Vagina (tissue), 2 donors: ENCODE data around the gene CD300H. TPM values are rescaled to one million over a fixed set of nuclear protein-coding genes. Genes with fewer than 3 reads are reported as not detected.
"Not testable (repeated sequence)": the region's sequence is repeated elsewhere in the genome, so short reads cannot be mapped to it uniquely, and the experiment has no call there.

Source experiments
- DNase-seq, 2 donors: peaks; one replicate each; pipeline ENCODE4 v3.0.0-alpha.2; 2017; ENCODE audit errors: extremely low spot score in 2 of 2
- H3K27ac ChIP-seq: fragments of 200-600 bp; sonication (generic); one replicate; pipeline ENCODE4 v1.5.1; 2019
- H3K27me3 ChIP-seq: fragments of 200-600 bp; sonication (generic); one replicate; pipeline ENCODE4 v1.5.1; 2019
- H3K36me3 ChIP-seq, 2 donors: fragments of 200-600 bp; sonication (generic); one replicate each; pipeline ENCODE4 v1.5.1; 2017 to 2019
- H3K4me1 ChIP-seq: fragments of 200-600 bp; sonication (generic); one replicate; pipeline ENCODE4 v1.5.1; 2019
- H3K4me3 ChIP-seq, 2 donors: fragments of 200-600 bp; sonication (generic); 1 replicate in 1 of 2; 2 replicates in 1 of 2; pipeline ENCODE4 v1.5.1; 2016 to 2019
- H3K9me3 ChIP-seq: fragments of 200-600 bp; sonication (generic); one replicate; pipeline ENCODE4 v1.5.1; 2019
- POLR2A ChIP-seq, 2 donors: fragments of 450-650 bp; IDR thresholded peaks; one replicate each; pipeline ENCODE4 v1.6.1; 2017; ENCODE audit warnings: antibody characterized with exemption in 2 of 2, mild to moderate bottlenecking in 2 of 2, moderate library complexity in 2 of 2
- POLR2AphosphoS5 ChIP-seq, 2 donors: sonication (generic); formaldehyde crosslinking; IDR thresholded peaks; one replicate each; pipeline ENCODE4 v1.9.0; 2017; ENCODE audit warnings: antibody characterized with exemption in 2 of 2, mild to moderate bottlenecking in 2 of 2, low read depth in 1 of 2; ENCODE audit not compliant: insufficient read depth in 1 of 2
- intact Hi-C: fragments of 100-400 bp; cut with DNase I; formaldehyde crosslinking; loops from one replicate; pipeline ENCODE4 v1.15.1; 2023
- total RNA-seq: library from RNA; depleted of rRNA; stranded (reverse); fragments of >200 nt; gene quantifications from one replicate; pipeline ENCODE4 v1.2.3, GENCODE V29; 2016
- TF ChIP-seq, protein P1 (sequence below), 3 experiments: fragments of 450-650 bp in 2 of 3; fragments of 200-600 bp in 1 of 3; sonication (generic) in 1 of 3; IDR thresholded peaks; one replicate each; pipeline ENCODE4 v1.5.1; 2017 to 2019; ENCODE audit warnings: antibody characterized with exemption in 3 of 3, mild to moderate bottlenecking in 2 of 3, moderate library complexity in 2 of 3

CD300H gene
- total RNA-seq, 1 donor from 2014 or later, result not detected

DNA sequence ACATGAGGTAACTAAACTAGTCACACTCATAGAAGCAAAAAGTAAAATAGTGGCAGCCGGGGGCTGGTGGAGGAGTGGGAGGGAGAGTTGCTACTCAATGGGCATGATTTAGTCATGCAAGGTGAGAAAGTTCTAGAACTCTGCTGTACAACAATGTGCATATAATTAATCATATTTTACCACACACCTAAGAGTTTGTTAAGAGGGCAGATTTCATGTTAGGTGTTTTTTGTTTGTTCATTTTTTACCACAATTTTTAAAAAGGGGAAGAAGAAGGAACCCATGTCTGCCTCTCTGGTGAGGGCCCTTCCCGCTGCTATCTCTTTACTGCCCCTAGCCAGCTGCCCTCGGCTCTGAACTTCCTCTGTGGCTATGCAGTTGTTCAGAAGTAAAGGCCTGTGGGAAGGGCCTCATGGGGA, 47.3 kb downstream of the CD300H start:
- intact Hi-C loops, result no loop called here
- Histone ChIP-seq H3K27me3 (no peaks in the 10 kb centered on the region), H3K4me1 (no peaks in the 10 kb centered on the region), H3K27ac (no peak overlapping the region), H3K4me3 (no peak overlapping the region), H3K36me3 (no peaks in the 10 kb centered on the region), H3K9me3 (no peaks in the 10 kb centered on the region)
- no peak for DNase-seq
- TF ChIP-seq POLR2AphosphoS5 (IDR thresholded peaks at IDR 0.05; ENCODE audit: insufficient read depth in 1 of 2, low read depth in 1 of 2), result no peak
- TF ChIP-seq, protein P1, sequence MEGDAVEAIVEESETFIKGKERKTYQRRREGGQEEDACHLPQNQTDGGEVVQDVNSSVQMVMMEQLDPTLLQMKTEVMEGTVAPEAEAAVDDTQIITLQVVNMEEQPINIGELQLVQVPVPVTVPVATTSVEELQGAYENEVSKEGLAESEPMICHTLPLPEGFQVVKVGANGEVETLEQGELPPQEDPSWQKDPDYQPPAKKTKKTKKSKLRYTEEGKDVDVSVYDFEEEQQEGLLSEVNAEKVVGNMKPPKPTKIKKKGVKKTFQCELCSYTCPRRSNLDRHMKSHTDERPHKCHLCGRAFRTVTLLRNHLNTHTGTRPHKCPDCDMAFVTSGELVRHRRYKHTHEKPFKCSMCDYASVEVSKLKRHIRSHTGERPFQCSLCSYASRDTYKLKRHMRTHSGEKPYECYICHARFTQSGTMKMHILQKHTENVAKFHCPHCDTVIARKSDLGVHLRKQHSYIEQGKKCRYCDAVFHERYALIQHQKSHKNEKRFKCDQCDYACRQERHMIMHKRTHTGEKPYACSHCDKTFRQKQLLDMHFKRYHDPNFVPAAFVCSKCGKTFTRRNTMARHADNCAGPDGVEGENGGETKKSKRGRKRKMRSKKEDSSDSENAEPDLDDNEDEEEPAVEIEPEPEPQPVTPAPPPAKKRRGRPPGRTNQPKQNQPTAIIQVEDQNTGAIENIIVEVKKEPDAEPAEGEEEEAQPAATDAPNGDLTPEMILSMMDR (IDR thresholded peaks at IDR 0.05), result no peak
- TF ChIP-seq POLR2A (IDR thresholded peaks at IDR 0.05), result no peak

DNA sequence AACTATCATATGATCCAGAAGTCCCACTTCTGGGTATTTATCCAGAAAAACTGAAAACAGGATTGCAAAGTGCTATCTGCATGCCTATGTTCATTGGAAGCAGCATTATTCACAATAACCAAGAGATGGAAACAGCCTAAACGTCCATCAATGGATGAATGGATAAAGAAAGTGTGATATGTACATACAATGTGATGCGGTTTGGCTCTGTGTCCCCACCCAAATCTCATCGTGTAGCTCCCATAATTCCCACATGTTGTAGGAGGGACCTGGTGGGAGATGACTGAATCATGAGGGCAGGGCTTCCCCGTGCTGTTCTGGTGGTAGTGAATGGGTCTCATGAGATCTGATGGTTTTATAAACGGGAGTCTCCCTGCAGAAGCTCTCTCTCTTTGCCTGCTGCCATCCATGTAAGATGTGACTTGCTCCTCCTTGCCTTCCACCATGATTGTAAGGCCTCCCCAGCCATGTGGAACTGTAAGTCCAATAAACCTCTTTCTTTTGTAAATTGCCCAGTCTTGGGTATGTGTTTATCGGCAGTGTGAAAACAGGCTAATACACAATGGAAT, 48.8 kb downstream of the CD300H start:
- H3K9me3 ChIP-seq, H3K27ac ChIP-seq, H3K27me3 ChIP-seq, H3K4me1 ChIP-seq, H3K36me3 ChIP-seq, intact Hi-C loops, DNase-seq, H3K4me3 ChIP-seq: not testable (repeated sequence)

DNA sequence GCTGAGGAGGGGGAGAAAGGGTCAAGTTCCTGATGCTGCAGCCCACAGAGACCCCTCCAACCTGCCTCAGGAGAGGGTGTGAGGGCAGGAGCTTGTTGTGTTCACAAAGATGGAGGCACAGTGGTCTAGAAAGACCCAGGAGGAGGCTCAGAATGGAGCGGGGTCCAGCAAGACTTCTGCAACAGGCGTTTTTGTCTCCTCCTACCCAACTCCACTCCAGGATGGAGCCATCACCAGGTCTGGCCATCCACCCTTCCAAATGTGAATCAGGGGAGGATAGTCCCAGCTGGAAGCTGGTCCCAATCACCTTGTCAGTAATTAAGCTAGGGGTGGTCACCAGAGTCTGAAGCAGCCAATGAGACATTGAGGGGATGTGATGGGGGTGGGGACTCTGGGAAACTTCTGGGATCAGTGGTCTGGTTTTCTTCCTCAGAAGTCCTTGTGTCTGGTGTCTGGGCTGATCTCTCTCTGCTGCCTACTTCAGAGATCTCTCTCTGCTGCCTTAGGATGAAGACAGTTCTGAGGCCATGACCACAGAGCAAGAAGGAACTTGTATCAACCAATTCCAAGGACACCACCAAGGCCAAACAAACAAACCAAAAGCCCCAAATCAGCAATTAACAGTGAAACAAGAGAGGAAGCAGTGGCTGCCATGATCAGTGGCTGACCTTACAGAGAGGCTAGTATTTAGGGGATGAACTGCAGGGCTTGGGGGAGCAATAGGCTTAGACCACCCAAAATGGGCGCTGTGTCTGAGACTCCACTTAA, 50.6 kb downstream of the CD300H start:
- intact Hi-C loops, result no loop called here

DNA sequence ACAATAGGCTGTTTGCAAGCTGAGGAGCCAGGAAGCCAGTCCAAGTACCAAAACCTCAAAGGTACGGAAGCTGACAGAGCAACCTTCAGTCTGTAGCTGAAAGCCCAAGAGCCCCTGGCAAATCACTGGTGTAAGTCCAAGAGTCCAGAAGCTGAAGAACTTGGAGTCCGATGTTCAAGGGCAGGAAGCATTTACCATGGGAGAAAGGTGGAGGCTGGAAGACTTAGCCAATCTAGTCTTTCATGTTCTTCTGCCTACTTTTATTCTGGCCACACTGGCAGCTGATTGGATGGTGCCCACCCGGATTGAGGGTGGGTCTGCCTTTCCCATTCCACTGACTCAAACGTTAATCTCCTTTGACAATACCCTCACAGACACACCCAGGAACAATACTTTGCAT, 51.4 kb downstream of the CD300H start:
- H3K36me3 ChIP-seq, result no peaks in the 10 kb centered on the region
- TF ChIP-seq POLR2AphosphoS5 (IDR thresholded peaks at IDR 0.05; ENCODE audit: insufficient read depth in 1 of 2, low read depth in 1 of 2) (no peak), POLR2A (IDR thresholded peaks at IDR 0.05) (no peak)
- TF ChIP-seq, protein P1 (IDR thresholded peaks at IDR 0.05), result no peak
- DNase-seq, result peak in 1 of 2 donors; percentile 32

More for the DNA sequence above, 50.6 kb downstream of the CD300H start:
- H3K4me3 ChIP-seq, result no peak overlapping the region
- H3K36me3 ChIP-seq, result no peaks in the 10 kb centered on the region
- DNase-seq, result peak; percentile 65 to 91
- no peak overlapping the region for H3K27ac ChIP-seq
- no peaks in the 10 kb centered on the region for H3K9me3 ChIP-seq
- H3K27me3 ChIP-seq, result no peaks in the 10 kb centered on the region
- TF ChIP-seq, protein P1 (IDR thresholded peaks at IDR 0.05), result no peak
- TF ChIP-seq POLR2AphosphoS5 (IDR thresholded peaks at IDR 0.05; ENCODE audit: insufficient read depth in 1 of 2, low read depth in 1 of 2), result no peak
- TF ChIP-seq POLR2A (IDR thresholded peaks at IDR 0.05), result no peak
- no peaks in the 10 kb centered on the region for H3K4me1 ChIP-seq

DNA sequence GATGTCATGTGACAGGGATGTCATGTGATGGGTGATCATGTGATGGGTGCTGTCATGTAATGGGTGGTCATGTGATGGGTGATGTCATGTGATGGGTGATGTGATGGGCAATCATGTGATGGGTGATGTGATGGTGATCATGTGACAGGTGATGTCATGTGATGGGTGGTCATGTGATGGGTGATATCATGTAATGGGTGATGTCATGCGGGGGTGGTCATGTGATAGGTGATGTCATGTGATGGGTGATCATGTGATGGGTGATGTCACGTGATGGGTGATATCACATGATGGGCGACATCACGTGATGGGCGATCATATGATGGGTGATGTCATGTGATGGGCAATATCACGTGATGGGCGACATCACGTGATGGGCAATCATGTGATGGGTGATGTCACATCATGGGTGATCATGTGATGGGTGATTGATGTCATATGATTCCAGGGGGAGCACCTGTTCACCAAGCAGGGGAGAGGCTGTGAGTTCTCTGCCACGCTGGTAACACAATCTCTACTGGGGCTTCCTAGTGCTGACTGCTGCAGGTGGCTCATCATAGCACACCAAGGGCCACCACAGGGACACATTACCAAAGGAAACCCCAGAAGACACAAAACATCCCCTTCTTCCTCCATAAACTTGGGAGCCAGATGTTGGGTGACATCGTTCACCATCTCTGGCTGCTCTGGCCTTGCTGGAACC, 52.5 kb downstream of the CD300H start:
- no peak overlapping the region for H3K27ac ChIP-seq
- H3K4me1 ChIP-seq, result no peaks in the 10 kb centered on the region
- intact Hi-C loops, result no loop called here
- peak in 1 of 2 donors; percentile 75 for DNase-seq
- no peaks in the 10 kb centered on the region for H3K27me3 ChIP-seq
- TF ChIP-seq, protein P1 (IDR thresholded peaks at IDR 0.05), result no peak
- no peak for TF ChIP-seq POLR2AphosphoS5 (IDR thresholded peaks at IDR 0.05; ENCODE audit: insufficient read depth in 1 of 2, low read depth in 1 of 2)
- no peak for TF ChIP-seq POLR2A (IDR thresholded peaks at IDR 0.05)
- H3K4me3 ChIP-seq, result no peak overlapping the region
- no peaks in the 10 kb centered on the region for H3K9me3 ChIP-seq
- no peaks in the 10 kb centered on the region for H3K36me3 ChIP-seq

More for the DNA sequence above, 51.4 kb downstream of the CD300H start:
- no peaks in the 10 kb centered on the region for H3K4me1 ChIP-seq
- H3K27ac ChIP-seq, result no peak overlapping the region
- H3K27me3 ChIP-seq, result no peaks in the 10 kb centered on the region
- intact Hi-C loops, result no loop called here
- no peaks in the 10 kb centered on the region for H3K9me3 ChIP-seq
- H3K4me3 ChIP-seq, result no peak overlapping the region
